Suprapubic skin (tissue), 4 donors: ENCODE measurements around the gene PYM1.

ENCODE experiments used
- POLR2A ChIP-seq, 2 donors: fragments of 450-650 bp; IDR thresholded peaks; one replicate each; pipeline ENCODE4 v1.6.1; 2017; ENCODE audit warnings: antibody characterized with exemption in 2 of 2, mild to moderate bottlenecking in 2 of 2, moderate library complexity in 2 of 2
- POLR2AphosphoS5 ChIP-seq, 3 donors: sonication (generic); formaldehyde crosslinking; IDR thresholded peaks; one replicate each; pipeline ENCODE4 v1.6.1; 2017; ENCODE audit warnings: antibody characterized with exemption in 3 of 3
- TF ChIP-seq, protein P1 (sequence below), 2 donors: fragments of 200-600 bp in 1 of 2; fragments of 450-650 bp in 1 of 2; sonication (generic) in 1 of 2; IDR thresholded peaks; one replicate each; pipeline ENCODE4 v1.5.1; 2016 to 2019; ENCODE audit warnings: antibody characterized with exemption in 2 of 2, mild to moderate bottlenecking in 1 of 2, moderate library complexity in 1 of 2

GRCh38 chr12:55972042-55972441 lies 44.3 kb upstream of the PYM1 start:
- TF ChIP-seq, protein P1, sequence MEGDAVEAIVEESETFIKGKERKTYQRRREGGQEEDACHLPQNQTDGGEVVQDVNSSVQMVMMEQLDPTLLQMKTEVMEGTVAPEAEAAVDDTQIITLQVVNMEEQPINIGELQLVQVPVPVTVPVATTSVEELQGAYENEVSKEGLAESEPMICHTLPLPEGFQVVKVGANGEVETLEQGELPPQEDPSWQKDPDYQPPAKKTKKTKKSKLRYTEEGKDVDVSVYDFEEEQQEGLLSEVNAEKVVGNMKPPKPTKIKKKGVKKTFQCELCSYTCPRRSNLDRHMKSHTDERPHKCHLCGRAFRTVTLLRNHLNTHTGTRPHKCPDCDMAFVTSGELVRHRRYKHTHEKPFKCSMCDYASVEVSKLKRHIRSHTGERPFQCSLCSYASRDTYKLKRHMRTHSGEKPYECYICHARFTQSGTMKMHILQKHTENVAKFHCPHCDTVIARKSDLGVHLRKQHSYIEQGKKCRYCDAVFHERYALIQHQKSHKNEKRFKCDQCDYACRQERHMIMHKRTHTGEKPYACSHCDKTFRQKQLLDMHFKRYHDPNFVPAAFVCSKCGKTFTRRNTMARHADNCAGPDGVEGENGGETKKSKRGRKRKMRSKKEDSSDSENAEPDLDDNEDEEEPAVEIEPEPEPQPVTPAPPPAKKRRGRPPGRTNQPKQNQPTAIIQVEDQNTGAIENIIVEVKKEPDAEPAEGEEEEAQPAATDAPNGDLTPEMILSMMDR (IDR thresholded peaks at IDR 0.05) = no peak
- TF ChIP-seq POLR2AphosphoS5 (IDR thresholded peaks at IDR 0.05) = no peak
- no peak for TF ChIP-seq POLR2A (IDR thresholded peaks at IDR 0.05)
